GM21515 (cell line): ENCODE measurements around the gene GLP2R.

Experiments
- ATAC-seq: cut with Tn5 transposase; IDR thresholded peaks from one replicate; pipeline ENCODE4 v1.9.1; 2021; ENCODE audit not compliant: unreplicated experiment

GLP2R gene

DNA sequence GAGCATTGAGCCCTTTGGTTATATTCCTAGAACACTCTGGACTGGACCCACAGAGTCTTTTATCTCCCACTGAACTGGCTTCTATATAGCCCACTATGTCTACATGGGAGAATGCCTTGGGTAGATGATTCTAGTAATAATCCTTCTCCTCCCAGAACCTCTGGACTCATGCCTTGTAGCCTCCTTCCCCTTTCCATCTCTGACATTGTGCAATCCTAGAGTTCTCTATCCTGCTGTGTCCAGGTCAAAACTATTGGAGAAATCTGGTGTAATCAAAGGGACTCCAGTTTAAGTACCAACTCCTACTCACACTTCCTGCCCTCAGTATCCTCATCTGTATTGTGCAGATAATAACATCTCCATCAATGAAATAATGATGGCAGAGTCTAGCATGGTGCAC is 70.2 kb downstream of the GLP2R start:
- no peak for ATAC-seq

DNA sequence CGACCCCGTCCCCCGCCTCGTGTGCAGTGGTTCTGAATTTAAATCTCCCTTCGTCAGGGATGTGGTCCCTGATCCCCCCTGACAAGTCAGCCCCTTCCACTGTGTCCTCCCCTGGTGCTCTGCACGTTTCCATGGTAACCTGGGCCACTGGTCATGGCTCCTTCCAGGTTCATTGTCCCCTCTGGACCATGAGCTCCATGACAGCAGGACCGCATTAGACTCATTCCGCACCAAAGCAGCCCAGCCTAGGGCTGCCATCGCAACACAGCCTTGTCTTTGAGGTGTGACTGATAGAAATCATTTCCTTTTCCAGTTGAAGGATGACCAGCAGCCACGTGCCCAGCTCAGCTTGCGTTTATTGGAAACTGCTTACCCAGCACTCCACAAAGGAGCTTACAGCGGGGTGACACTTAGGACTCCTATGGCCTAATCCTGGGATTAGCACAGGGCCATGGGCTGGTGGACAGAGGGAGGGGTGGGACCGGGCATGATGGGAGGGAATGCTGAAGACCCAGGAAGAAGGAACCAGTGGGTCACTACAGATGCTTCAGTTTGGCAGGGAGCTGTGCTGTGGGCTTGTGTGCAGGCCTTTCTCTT is 71.7 kb downstream of the GLP2R start:
- ATAC-seq, result no peak

DNA sequence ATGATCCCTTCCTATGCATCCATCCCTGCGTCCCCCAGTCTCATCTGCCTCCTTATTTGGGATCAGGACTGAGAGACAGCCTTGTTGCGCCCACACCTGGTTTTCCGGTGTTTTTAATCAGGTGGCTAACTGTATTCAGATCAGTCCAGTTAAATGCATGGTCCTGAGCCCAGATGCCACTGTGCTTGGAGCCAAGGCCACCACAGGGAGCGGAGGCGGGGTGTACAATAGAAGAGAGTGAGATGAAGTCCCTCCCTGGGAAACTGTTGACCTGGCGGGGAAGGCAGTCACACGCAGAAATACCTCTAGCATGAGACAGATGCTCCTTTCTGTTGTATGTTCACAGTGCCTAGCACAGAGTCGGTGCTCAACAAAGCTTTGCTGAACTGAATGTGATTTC is 73.1 kb downstream of the GLP2R start:
- ATAC-seq, result no peak

DNA sequence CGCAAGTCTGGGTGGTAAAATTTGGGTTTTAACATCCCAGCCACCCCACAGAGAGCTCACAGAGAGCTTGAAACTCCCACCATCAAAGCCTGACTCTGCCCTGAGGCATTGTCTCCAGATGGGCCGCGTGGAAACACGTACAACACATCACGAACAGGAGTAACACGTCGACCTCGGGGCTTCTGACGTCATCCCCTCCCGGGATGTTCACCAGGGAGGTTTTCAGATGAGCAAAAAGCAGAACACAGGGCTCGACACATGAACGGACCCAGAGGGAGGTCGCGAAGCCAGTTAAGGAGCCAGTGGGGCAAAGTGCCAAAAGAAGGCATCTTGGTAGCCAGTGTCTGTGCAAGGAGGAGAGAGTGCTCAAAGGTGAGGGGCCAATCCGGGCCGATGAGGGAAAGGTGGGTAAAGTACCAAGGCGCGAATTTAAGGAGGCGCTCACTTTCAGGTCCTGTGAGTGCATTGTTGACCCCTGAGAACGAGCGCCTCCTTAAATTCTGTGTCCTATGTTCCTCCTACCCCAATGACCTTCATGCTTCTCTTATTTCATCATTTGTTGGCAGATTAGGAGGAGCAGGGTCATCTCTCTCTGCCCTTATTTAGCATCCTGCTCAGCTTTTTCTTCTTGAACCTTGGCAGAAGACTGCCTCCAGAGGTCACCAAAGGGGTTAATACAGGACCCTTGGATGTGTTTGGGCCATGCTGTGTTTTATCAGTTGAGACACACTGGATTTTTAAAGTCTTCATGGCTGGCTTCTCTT is 73.7 kb downstream of the GLP2R start:
- no peak for ATAC-seq

DNA sequence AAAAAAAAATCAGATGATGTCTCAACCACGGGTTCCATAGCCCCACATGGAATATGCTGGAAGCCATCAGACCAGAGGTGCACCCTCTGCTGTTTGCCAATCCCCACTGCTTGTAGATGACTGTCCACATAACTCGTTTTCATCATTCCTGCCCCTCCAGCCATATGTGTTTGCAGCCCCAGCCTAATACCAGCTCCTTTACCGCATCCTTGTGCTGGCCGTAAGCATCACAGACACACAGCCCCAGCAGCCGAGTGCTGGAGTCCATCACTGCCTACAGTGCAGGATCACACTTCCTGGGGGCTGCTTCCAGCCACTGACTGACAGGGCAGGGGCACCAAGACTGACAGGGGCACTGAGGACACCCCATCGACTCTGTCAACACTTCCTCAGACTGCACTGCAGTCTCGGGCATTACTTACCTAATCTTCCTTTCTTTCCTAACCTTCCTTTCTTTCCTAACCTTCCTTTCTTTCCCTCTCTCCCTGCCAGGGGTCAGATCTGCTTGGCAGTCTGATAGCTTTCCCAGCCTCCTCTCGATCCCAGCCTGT is 74.4 kb downstream of the GLP2R start:
- ATAC-seq, result no peak

DNA sequence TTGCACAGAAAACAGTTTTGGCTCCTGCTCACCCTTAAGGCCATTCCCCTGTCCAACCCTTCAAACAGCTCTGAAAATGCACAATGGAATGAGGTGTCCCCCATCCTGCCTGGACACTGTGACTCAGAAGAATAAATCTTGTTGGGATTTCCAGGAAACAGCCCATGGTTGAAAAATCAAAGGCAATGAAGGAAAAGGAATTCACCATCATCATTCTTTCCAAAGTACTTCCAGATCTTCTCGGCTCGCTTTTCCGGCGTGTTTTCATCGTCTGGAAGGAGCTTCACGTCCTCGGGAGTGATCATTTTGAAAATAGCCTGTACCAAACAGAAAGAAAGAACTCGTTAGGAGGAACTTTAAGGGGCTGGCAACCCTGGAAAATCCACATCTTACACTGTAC is 75.1 kb downstream of the GLP2R start:
- no peak for ATAC-seq

DNA sequence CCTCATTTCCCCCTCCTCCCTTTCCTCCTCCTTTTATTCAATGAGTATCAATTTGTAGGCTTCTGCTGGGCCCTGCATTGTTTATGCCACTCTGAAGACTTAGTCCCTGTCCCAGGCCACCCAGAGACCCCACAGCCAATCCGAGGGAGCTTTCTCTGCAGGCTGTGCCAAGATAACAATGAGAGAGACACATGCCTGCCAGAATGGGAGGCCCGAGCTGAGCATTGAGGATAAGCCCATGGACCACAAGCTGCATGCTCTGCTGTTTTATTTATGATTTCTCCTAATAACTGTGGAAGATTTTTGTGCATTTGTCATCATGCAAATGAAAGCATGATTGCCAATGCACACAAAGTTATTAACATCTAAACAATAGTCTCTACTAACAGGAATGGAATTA is 76.4 kb downstream of the GLP2R start:
- no peak for ATAC-seq

DNA sequence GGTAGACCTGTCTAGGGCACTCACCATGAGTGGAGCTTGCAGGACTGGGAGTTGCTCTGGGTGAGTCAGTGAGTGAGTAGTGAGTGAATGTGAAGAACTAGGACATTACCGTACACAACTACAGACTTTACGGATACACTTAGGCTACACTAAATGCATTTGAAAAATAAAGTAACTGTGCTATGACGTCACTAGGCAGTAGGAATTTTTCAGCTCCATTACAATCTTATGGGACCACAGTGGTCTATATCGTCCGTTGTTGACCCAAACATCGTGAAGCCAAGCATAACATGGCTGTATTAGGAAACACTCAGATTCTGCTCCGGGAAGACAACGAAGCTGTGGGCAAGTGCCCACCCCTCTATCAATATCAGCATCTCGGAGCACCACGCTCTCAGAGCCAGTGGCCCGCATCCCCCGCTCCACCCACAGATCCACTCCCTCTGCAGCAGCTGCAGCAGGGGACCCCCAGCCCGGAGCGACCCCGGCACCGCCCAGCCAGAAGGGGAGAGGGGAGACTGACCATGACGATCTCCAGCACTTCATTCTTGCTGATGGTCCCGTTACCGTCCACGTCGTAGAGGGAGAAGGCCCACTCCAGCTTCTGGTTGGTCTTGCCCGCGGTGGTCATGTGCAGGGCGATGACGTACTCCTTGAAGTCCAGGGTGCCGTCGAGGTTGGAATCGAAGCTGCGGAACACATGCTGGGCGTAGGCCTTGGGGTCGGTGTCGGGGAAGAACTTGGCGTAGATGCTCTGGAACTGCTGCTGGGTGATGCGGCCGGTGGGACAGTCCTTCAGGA is 78.8 kb downstream of the GLP2R start:
- no peak for ATAC-seq

DNA sequence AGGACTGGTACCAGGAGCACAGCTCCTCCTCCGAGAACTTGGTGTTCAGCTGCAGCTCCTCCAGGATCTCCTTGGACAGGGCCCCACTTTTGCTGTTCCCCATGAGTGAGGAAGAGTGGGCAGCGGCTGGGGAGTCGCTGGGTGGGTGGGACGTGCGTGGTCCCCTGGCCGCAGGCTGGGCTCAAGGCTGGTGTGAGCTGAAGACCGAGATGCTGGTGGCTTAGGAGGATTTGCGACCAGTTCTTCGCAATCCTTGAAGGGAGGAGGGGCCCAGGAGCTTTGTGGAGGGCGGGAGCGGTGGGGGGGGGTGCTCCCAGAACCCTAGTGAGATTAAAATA is 79.3 kb downstream of the GLP2R start, which contains the start of gene RCVRN:
Gene RCVRN, minus strand, starts transcription at position 194 of the 338 bp plus-strand sequence. Its CDS starts 91 bp downstream, at position 103.
- no peak for ATAC-seq

DNA sequence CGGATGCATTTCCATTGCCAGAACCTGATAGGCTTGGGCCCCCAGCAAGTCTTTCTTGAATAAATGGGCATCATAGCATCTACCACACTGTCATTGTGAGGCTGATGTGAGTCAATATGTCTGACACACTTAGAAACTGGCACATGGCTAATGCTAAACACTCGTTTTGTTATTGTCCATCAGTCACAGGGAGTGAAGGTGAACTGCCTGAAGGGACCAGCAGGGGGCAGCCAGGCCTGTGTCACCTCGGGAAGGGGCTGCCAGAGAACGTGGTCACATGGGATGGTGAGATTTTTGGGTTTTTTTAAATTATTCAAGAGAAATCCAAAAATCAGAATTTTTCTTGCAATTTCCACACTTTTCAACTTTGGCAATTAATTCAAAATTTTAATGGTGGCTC is 80.2 kb downstream of the GLP2R start:
- ATAC-seq, result no peak

DNA sequence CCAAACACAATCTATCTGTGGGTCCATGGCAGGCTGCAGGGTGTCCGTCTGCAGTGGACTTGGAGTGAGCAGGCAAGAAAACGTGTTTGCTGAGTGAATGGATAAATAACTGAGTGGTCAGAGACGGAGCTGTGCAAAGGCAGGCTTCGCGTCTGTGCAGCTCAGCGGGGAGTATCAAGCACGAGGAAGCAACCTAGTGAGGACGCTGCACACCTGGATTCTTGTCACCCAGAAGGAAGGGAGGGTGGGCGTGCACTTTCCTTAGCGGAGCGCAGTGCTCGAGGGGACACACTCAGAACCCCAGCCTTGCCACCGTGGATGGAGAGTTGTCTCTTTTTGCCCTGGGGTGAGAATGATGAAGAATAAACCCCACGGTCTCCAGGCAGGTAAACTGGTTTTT is 80.9 kb downstream of the GLP2R start:
- no peak for ATAC-seq

DNA sequence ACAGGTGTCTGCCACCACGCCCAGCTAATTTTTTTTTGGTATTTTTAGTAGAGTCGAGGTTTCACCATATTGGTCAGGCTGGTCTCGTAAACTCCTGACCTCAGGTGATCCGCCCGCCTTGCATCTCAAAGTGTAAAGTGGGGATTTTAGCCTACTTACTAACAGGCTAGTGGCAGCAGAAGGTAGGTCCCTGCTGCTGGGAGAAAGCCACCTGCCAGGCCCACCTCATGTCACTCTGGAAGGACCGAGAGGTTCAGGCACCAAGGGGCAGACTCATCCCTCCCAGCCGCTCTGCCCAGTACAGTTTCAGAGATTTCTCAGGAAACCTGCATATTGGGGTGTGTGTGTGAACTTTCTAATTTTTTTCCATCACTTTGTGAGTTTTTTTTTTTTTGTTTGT is 81.4 kb downstream of the GLP2R start:
- no peak for ATAC-seq

DNA sequence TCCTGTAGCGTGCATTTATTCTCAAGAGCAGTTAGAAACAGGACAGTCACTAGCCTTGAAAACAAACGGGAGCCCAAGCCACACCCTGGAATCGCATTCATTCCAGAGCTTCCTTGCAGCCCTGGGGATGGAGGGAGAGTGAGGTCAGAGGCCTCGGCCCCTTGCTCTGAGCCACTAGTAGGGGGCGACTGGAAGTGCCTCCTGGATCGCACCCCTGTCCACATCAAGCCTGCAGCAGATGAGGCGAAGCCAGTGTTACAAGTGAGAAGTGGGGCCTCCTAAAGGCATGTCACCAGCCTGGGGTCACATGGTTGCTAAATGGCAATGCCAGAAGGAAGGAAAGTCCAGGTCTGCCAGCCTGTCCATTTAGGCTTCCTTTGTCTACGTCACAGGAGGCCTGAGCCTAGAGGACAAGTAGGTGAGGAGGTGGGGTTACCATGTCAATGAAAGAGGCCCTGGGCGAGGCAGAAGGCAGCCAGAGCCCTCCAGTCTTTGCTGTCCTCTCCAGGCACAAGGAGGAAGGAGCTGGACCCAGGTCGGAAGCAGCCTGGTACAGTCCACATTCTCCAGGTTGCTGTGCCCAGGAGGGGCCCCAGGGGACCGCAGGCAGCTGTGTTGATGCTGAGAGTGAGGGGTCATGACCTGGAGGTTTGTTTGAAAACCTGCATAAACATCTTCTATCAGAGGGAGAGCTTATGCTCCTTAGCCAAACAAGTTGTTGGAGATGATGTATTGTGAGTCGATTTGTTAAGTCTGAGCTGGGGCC is 82.3 kb downstream of the GLP2R start:
- no peak for ATAC-seq

DNA sequence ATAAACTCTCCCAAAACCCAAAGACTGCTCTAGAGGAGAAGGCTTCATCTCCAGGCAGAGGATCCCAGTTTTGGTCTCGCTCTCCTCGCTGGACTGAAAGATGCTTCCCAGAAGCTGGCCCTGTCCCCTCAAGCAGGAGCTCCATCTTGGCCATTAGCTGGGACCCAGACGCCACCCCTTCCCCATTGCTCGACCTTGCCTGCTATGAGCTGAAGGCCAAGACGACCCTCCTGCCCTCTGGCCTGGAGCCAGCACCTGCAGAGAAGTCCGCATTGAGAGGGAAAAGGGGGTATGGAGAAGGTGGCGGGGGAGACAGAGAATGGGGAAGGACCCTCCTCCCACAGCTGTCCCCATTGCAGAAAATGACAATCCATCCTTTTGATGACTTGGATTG is 82.9 kb downstream of the GLP2R start:
- ATAC-seq, result no peak

DNA sequence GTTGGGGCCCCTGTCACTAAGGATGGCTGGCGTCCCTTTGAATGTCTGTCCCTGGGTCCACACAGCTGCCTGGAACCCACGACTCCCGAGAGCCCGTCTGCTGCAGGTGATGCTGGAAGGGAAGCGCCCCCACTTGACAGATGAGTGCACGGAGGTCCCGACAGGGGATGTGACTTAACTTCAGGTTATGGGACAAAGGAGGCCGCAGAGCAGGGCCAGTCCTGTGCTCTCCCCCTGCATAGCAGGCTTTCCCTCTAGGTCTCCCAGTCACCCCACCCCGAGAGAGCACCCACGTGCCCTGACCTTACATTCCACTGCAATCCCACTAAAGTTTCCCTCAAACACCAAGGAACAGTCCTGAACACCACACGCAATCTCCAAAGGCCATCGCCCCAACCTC is 85.4 kb downstream of the GLP2R start:
- no peak for ATAC-seq

DNA sequence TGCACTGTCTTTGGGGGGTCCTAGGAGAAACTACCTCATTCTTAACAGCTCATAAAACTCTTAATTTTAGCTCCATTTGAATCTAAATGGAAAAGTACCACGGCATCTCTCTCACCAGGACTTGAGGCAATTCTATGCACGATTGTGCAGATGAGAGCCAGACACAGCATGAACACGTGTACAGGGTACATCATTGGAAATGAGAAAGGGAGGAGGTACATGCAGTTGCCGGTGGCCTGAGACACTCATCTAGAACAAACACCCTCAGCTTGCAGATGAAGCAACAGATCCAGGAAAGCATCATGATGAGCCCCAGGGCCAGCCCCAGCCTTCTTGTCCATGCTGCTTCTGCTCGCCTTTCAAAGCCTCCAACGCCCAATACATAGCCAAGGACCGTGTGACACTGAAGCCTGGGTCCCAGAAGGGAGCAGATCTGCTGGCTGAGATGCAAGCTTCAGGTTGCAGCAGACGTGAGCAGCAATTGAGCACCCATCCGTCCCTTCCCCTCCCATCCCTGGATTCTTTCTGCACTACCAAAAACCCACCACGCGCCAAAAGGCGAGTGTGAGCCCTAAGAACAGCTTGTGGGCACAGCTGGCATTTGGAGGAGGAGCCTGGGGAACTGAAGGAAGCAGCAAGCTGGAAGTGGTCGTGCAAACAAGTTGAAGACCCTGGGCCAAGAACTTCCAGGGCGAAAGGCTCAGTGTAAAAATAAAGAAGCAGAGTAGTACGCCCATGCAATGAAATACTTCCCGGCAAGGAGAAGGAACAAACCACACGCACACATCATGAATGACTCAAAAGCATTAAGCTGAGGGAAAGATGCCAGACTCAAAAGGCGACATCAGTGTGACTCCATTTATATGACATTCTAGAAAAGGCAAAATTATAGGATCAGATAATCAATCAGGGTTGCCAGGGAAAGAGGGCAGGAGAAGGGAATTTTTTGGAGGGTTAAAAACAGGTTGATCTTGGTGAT is 86.7 kb downstream of the GLP2R start:
- ATAC-seq, result no peak

DNA sequence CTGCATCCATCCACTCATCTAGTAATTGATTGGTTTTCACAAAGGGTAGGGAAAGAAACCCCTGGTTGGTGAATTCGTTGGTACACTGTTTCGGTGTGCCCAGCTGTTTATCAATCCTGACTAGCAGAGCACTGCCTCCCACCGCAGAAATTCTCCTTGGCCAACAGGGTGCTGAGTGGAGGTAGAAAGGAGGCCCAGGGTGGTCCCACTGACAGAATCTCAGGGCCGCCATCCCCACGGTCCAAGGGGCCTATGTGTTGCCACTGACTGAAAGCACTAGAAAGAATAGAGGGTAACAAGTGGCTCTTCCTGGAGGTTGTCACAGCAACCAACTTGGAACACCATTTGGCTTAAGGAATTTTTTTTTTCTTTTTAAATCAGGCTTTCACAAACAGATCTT is 87.8 kb downstream of the GLP2R start:
- ATAC-seq, result no peak

DNA sequence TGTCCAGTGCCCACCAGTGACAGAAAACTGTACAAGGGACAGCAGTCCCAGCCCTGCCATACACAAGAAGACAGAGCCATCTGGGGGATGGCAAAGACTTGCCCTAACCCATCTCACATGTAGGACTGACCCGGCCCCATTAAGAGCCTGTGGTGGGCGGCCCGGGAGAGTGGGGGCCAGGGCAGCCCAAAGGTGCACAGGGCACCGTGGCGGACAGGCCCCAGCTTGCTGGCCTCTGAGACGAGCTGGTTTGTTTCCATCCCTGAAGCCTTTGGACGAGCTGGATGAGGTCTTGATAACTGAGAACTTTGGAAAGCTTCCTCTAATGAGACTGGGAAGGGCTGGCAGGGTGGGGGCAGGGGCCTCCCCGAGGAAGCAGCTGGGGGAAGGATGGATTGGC is 90.4 kb downstream of the GLP2R start:
- ATAC-seq, result no peak

DNA sequence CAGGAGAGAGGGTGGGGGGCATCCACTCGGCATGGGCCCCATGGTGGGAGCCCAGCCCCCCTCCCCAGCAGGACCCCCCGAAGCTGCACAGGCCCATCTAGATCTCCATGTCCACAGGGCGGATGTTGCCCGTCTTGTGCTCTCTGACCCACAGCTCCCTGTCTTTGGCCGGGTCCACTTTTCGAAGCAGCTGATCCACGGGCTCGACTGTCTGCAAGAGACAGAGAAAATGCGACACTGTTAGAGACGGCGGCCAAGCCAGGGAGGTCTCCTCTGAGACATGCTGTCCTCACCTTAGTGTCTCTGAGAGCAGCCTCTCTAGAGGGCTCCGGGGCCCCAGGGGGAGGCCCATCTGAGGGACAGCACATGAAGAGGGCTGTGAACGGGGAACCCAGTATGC is 91.4 kb downstream of the GLP2R start:
- ATAC-seq, result no peak

DNA sequence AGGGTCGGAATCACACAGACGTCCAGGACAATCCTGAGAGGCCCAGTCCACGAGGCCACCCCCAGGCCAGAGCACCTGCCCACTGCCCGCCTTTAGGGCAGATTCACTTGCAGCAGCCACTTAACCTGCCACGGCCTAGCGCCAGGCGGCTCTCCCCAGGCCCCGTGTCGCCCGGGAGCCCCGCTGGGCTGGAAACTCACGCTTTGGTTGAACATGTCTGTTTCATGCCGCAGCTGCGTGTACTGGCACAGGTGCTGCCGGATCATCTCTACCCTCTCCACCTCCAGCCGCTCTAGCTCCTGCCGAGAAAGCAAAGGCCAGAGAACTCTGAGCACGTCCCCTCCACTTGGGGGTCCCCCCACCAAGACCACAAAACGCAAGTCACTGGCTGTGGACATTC is 92.1 kb downstream of the GLP2R start:
- no peak for ATAC-seq
